ENCODE data around the gene DUS1L. TPM values are rescaled to one million over a fixed set of nuclear protein-coding genes. Genes with fewer than 3 reads are reported as not detected.

The DUS1L gene
- polyA plus RNA-seq, 1 experiment: 21.4 TPM

- DNase-seq (ENCODE audit: low read depth, low spot score): no peak
- ChIA-PET CTCF (no interaction called here), POLR2A (no interaction called here)
- no peaks in the 10 kb centered on the region for H3K27me3 ChIP-seq (ENCODE audit: control insufficient read depth, insufficient read depth, low read length)
- TF ChIP-seq CTCF (IDR thresholded peaks at IDR 0.05; ENCODE audit: low read depth, low read length): no peak
- H3K4me3 ChIP-seq (ENCODE audit: low read depth, low read length): no peak overlapping the region
- H3K27ac ChIP-seq (ENCODE audit: low read depth, low read length): no peak overlapping the region
- no peaks in the 10 kb centered on the region; the same call in 1 of the 2 replicates for H3K9me3 ChIP-seq (ENCODE audit: control insufficient read depth, insufficient read depth, low read length)
Measured at GRCh38 chr17:82091264-82092066, 25.9 kb upstream of the DUS1L start.

DNA sequence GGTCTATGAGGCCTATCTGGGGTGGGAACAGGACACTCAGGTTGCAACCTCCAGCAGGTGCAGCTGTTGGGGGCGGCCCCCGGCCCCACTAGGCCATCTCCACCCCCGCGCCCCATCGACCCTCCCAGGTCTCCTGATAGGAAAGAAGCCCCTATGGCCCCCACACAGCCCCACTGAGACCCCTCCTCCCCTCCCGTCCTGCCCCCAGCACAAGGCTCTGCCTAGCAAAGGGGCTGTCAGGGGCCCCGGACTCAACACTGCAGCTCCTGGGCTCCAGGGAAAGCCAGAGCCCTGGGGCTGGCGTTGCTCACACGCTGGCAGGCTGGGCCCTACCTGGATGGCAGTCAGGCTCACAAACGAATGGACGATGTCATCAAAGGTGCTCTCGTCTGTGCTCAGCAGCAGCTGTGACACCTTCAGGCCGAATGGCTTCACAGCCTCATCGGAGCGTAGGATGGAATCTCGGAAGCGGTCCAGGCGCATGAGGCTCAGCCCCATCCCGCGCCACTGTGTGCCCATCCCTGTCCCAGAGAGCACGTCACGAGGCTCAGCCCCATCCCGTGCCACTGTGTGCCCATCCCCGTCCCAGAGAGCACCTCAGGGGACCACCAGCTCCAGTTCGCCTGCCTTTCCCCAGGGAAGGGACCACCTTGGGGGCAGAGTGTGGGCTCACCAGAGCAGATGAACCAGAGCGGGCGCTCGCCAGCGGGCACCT is 25.1 kb upstream of the DUS1L start:
- no peak for DNase-seq (ENCODE audit: low read depth, low spot score)
- Histone ChIP-seq H3K27ac (ENCODE audit: low read depth, low read length) (no peak overlapping the region), H3K9me3 (ENCODE audit: control insufficient read depth, insufficient read depth, low read length) (no peaks in the 10 kb centered on the region; the same call in 1 of the 2 replicates), H3K4me3 (ENCODE audit: low read depth, low read length) (no peak overlapping the region), H3K27me3 (ENCODE audit: control insufficient read depth, insufficient read depth, low read length) (no peaks in the 10 kb centered on the region)
- ChIA-PET POLR2A (no interaction called here), CTCF (no interaction called here)
- no peak for TF ChIP-seq CTCF (IDR thresholded peaks at IDR 0.05; ENCODE audit: low read depth, low read length)

GRCh38 chr17:82089723-82090548 is 24.3 kb upstream of the DUS1L start:
- ChIA-PET CTCF (no interaction called here), POLR2A (no interaction called here)
- Histone ChIP-seq H3K4me3 (ENCODE audit: low read depth, low read length) (no peak overlapping the region), H3K9me3 (ENCODE audit: control insufficient read depth, insufficient read depth, low read length) (no peaks in the 10 kb centered on the region; the same call in 1 of the 2 replicates), H3K27ac (ENCODE audit: low read depth, low read length) (no peak overlapping the region), H3K27me3 (ENCODE audit: control insufficient read depth, insufficient read depth, low read length) (no peaks in the 10 kb centered on the region)
- TF ChIP-seq CTCF (IDR thresholded peaks at IDR 0.05; ENCODE audit: low read depth, low read length): no peak
- DNase-seq (ENCODE audit: low read depth, low spot score): no peak

DNA sequence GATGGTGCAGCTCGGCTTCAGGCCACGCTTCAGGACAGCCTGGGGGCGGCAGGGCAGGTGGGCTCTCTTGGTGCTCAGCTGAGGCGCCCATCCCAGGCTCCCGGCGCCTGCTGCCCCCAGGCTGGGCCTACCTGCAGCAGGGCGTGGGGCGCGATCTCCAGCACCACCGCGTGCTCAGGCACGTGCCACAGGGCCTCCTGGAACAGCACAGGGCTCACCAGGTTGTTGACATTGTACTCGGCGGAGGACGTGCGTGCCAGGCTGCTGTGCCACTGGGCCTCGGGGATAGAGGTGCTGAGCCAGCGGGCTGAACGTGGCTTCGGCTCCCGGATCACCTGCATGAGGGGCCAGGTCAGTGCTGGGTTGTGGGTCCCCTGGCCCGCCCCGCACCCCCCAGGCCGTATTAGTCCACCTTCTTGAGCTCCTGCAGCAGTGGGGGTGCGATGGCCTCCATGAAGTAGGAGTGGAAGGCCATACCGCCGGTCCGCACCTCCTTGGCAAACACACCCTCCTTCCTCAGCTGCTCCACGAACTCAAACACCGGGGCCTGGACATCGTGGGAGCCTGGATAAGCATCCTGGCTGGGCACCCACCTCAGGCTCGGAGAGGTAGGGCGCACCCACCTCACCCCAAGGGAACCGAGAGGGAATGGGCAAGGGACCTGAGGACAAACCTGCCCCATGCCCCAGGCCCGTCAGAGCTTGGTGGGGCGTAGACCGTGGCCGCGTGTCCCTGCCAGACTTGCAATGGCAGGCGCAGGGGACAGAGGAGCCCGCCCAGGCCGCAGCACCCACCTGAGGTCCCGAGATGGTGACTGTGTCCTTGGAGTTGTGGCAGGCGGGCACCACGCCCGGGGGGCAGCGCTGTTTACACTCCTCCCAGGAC is 23.5 kb upstream of the DUS1L start:
- Histone ChIP-seq H3K9me3 (ENCODE audit: control insufficient read depth, insufficient read depth, low read length) (no peaks in the 10 kb centered on the region; the same call in 1 of the 2 replicates), H3K27me3 (ENCODE audit: control insufficient read depth, insufficient read depth, low read length) (no peaks in the 10 kb centered on the region), H3K4me3 (ENCODE audit: low read depth, low read length) (no peak overlapping the region), H3K27ac (ENCODE audit: low read depth, low read length) (no peak overlapping the region)
- no peak for TF ChIP-seq CTCF (IDR thresholded peaks at IDR 0.05; ENCODE audit: low read depth, low read length)
- ChIA-PET CTCF (no interaction called here), POLR2A (interaction anchor here (1.0 kb wide), 1 partner anchor 9 kb away, joined by 4 read pairs; the partner anchor contains the start of gene FASN)
- DNase-seq (ENCODE audit: low read depth, low spot score): no peak
